ENCODE measurements around the gene NAA60. TPM values are rescaled to one million over a fixed set of nuclear protein-coding genes. Genes with fewer than 3 reads are reported as not detected.
"Not testable (repeated sequence)": the region's sequence is repeated elsewhere in the genome, so short reads cannot be mapped to it uniquely, and the experiment has no call there.

Gene NAA60
- total RNA-seq, 1 experiment from 2014 or later: 5.6 TPM

- no peak for DNase-seq (ENCODE audit: low read depth)
These were observed 39.3 kb downstream of the NAA60 start for GRCh38 chr16:3482659-3483241.

GRCh38 chr16:3484318-3485096 is 41.0 kb downstream of the NAA60 start:
- no peak for DNase-seq (ENCODE audit: low read depth)

GRCh38 chr16:3485097-3485745 is 41.7 kb downstream of the NAA60 start:
- DNase-seq (ENCODE audit: low read depth): no peak

- DNase-seq (ENCODE audit: low read depth): no peak
These were observed 42.5 kb downstream of the NAA60 start for GRCh38 chr16:3485821-3486505.

- no peak for DNase-seq (ENCODE audit: low read depth)
These were observed 43.2 kb downstream of the NAA60 start for GRCh38 chr16:3486506-3487215.

- no peak for DNase-seq (ENCODE audit: low read depth)
These were observed 44.3 kb downstream of the NAA60 start for GRCh38 chr16:3487521-3488410.

GRCh38 chr16:3488801-3489200 is 45.3 kb downstream of the NAA60 start:
- no peak for DNase-seq (ENCODE audit: low read depth)

- DNase-seq (ENCODE audit: low read depth): no peak
These were observed 47.6 kb downstream of the NAA60 start for GRCh38 chr16:3490911-3491629.

- DNase-seq (ENCODE audit: low read depth): no peak
These were observed 48.9 kb downstream of the NAA60 start for GRCh38 chr16:3492356-3492755.

- DNase-seq (ENCODE audit: low read depth): no peak
These were observed 51.0 kb downstream of the NAA60 start for GRCh38 chr16:3494386-3494973.

GRCh38 chr16:3495176-3495575 is 51.7 kb downstream of the NAA60 start, which contains the start of gene C16orf90:
C16orf90 (minus strand) TSS chr16:3495489; CDS start chr16:3495421, 68 bp downstream.
- DNase-seq (ENCODE audit: low read depth): no peak

- DNase-seq (ENCODE audit: low read depth): no peak
These were observed 52.9 kb downstream of the NAA60 start for GRCh38 chr16:3496386-3496785.

GRCh38 chr16:3497771-3498170 is 54.3 kb downstream of the NAA60 start:
- no peak for DNase-seq (ENCODE audit: low read depth)

- no peak for DNase-seq (ENCODE audit: low read depth)
These were observed 55.5 kb downstream of the NAA60 start for GRCh38 chr16:3498988-3499387.

GRCh38 chr16:3501412-3501761 is 57.9 kb downstream of the NAA60 start:
- DNase-seq (ENCODE audit: low read depth): not testable (repeated sequence)

- no peak for DNase-seq (ENCODE audit: low read depth)
These were observed 58.4 kb downstream of the NAA60 start for GRCh38 chr16:3501783-3502400.

- no peak for DNase-seq (ENCODE audit: low read depth)
These were observed 60.0 kb downstream of the NAA60 start for GRCh38 chr16:3503523-3503922.

GRCh38 chr16:3508736-3509135 is 65.3 kb downstream of the NAA60 start:
- DNase-seq (ENCODE audit: low read depth): no peak

GRCh38 chr16:3509470-3509928 is 66.0 kb downstream of the NAA60 start:
- peak; percentile 28 for DNase-seq (ENCODE audit: low read depth)

All from RPMI7951 (cell line).